Left ventricle myocardium inferior (tissue), 1 donor: ENCODE data around the gene CAPZA2. TPM values are rescaled to one million over a fixed set of nuclear protein-coding genes. Genes with fewer than 3 reads are reported as not detected.

Source experiments
- DNase-seq: peaks from one replicate; pipeline ENCODE4 v3.0.0-alpha.2; 2020
- H3K27ac ChIP-seq: fragments of 200-600 bp; replicated peaks from 2 replicates; pipeline ENCODE4 v1.8.0; 2021
- H3K27me3 ChIP-seq: fragments of 200-600 bp; 2 replicates; pipeline ENCODE4 v1.8.0; 2021; ENCODE audit warnings: low read depth
- H3K36me3 ChIP-seq: fragments of 200-600 bp; 2 replicates; pipeline ENCODE4 v1.8.0; 2021
- H3K4me1 ChIP-seq: fragments of 200-600 bp; 2 replicates; pipeline ENCODE4 v1.8.0; 2021
- H3K4me3 ChIP-seq: fragments of 200-600 bp; 2 replicates; pipeline ENCODE4 v1.8.0; 2021; ENCODE audit warnings: mild to moderate bottlenecking, moderate library complexity
- H3K9me3 ChIP-seq: fragments of 200-600 bp; replicated peaks from 2 replicates; pipeline ENCODE4 v1.8.0; 2021
- CTCF ChIP-seq: fragments of 200-600 bp; IDR thresholded peaks from 2 replicates; pipeline ENCODE4 v1.8.0; 2021; ENCODE audit warnings: antibody characterized with exemption, mild to moderate bottlenecking, borderline replicate concordance
- intact Hi-C: fragments of 100-400 bp; cut with micrococcal nuclease; formaldehyde crosslinking; loops from one replicate; pipeline ENCODE4 v1.11.0; 2022
- total RNA-seq: library from RNA; stranded (reverse); fragmentation: NEBNext Ultra II Directional; extraction: Animal tissue kit (Norgen Biotek cat#: 25700); gene quantifications from one replicate; pipeline ENCODE4 v1.2.1, GENCODE V29; 2021
- donor health status: DM: no; HTN: yes; CAD: no; lungs with severe emphysema.

Gene CAPZA2
- total RNA-seq, 1 donor from 2014 or later: 313 TPM

GRCh38 chr7:116842371-116842770, 20.0 kb upstream of the CAPZA2 start:
- no peaks in the 10 kb centered on the region for H3K9me3 ChIP-seq
- DNase-seq: no peak
- H3K27me3 ChIP-seq: no peaks in the 10 kb centered on the region
- TF ChIP-seq CTCF: no peak
- no peak overlapping the region for H3K4me3 ChIP-seq
- no peaks in the 10 kb centered on the region for H3K4me1 ChIP-seq
- intact Hi-C loops: no loop called here
- no peak overlapping the region for H3K27ac ChIP-seq
- H3K36me3 ChIP-seq: no peaks in the 10 kb centered on the region

DNA sequence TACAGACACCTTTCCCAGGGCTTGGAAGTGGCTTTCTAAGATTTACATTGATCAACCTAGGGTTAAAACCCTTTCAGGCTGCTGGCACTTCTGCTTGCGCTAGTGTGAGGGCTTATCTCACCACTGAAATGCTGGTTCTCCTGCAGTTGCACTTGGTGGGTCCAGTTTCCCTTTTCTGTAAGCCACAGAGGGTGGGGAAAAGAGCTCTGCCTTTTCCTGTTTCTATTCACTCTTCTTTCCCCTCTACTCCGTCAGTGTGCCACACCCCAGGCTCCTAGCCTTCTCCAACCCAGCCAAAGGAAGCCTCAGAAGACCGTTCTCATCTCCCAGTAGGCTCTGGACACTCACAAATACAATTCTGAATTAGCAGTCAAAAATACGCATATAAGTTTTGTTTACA, 19.0 kb upstream of the CAPZA2 start:
- no peaks in the 10 kb centered on the region for H3K4me1 ChIP-seq
- DNase-seq: no peak
- H3K4me3 ChIP-seq: no peak overlapping the region
- no peaks in the 10 kb centered on the region for H3K9me3 ChIP-seq
- no peaks in the 10 kb centered on the region for H3K36me3 ChIP-seq
- no peak for TF ChIP-seq CTCF
- intact Hi-C loops: no loop called here
- H3K27me3 ChIP-seq: no peaks in the 10 kb centered on the region
- H3K27ac ChIP-seq: no peak overlapping the region

- no peak for TF ChIP-seq CTCF
- peaks cover 11% of the 10 kb centered on the region for H3K27me3 ChIP-seq
- intact Hi-C loops: no loop called here
Measured at GRCh38 chr7:116851175-116851574, 11.2 kb upstream of the CAPZA2 start.

DNA sequence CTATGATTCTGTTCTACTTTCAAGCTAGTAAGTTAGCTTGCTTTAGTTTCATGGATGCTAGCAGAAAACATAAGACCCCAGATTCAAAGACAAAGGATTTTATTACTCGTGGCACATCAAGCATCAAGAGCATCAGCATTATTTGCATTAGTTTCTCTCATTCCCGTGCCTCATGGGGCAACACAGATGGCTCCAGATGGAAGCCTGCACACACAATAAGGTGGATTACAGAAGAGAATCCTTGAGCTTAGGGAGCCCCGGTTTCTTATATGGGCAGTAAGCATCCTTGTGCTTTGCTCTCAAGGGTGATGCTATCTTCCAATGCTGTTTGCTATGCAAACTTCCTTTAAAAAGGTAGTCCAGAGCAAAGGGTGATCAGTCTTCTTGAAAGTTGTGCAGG, 10.7 kb upstream of the CAPZA2 start:
- Histone ChIP-seq H3K4me3 (no peak overlapping the region), H3K27me3 (peaks cover 11% of the 10 kb centered on the region), H3K36me3 (no peaks in the 10 kb centered on the region), H3K9me3 (no peaks in the 10 kb centered on the region), H3K27ac (no peak overlapping the region), H3K4me1 (no peaks in the 10 kb centered on the region)
- DNase-seq: no peak
- intact Hi-C loops: no loop called here
- no peak for TF ChIP-seq CTCF

More at GRCh38 chr7:116851175-116851574, 11.2 kb upstream of the CAPZA2 start:
- Histone ChIP-seq H3K4me1 (no peaks in the 10 kb centered on the region), H3K36me3 (no peaks in the 10 kb centered on the region), H3K27ac (no peak overlapping the region), H3K4me3 (no peak overlapping the region), H3K9me3 (no peaks in the 10 kb centered on the region)
- no peak for DNase-seq

- Histone ChIP-seq H3K4me1 (no peaks in the 10 kb centered on the region), H3K36me3 (no peaks in the 10 kb centered on the region), H3K4me3 (no peak overlapping the region), H3K9me3 (no peaks in the 10 kb centered on the region), H3K27me3 (peaks cover 9% of the 10 kb centered on the region), H3K27ac (no peak overlapping the region)
- DNase-seq: no peak
- intact Hi-C loops: no loop called here
- TF ChIP-seq CTCF: no peak
Measured at GRCh38 chr7:116854132-116854531, 8.3 kb upstream of the CAPZA2 start.

DNA sequence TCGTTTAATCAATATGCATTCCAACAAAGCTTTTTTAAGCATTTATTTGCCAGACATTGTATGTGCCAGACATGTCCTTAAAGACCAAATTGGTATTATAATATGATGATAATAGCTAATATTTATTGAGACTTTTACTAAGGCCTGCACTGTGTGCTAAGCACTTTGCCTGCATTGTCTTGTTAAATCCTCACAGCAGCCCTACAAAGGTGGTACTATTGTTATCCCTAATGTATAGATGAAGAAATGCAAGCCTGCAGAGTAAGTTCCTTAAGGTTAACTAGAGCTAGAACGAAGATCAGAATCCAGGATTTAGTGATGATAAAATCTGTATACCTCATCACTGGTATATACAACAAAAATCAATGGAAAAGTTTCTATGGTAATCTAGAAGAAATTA, 5.3 kb upstream of the CAPZA2 start:
- no peak for TF ChIP-seq CTCF
- intact Hi-C loops: no loop called here
- DNase-seq: no peak
- Histone ChIP-seq H3K4me1 (peaks cover 4% of the 10 kb centered on the region), H3K27me3 (no peaks in the 10 kb centered on the region), H3K9me3 (no peaks in the 10 kb centered on the region), H3K36me3 (no peaks in the 10 kb centered on the region), H3K4me3 (no peak overlapping the region), H3K27ac (no peak overlapping the region)
